HG03520 (cell line): ENCODE results near the gene SYNE1.
"Not testable (repeated sequence)": the region's sequence is repeated elsewhere in the genome, so short reads cannot be mapped to it uniquely, and the experiment has no call there.

Experiments
- ATAC-seq: cut with Tn5 transposase; IDR thresholded peaks from one replicate; pipeline ENCODE4 v1.9.1; 2021; ENCODE audit warnings: mild to moderate bottlenecking, moderate library complexity; ENCODE audit not compliant: unreplicated experiment

Gene SYNE1

GRCh38 chr6:152499931-152500330, 137.2 kb downstream of the SYNE1 start:
- ATAC-seq, result no peak

- ATAC-seq, result no peak
Observed at GRCh38 chr6:152496731-152497130, 140.4 kb downstream of the SYNE1 start.

GRCh38 chr6:152495456-152495855, 141.7 kb downstream of the SYNE1 start:
- not testable (repeated sequence) for ATAC-seq

GRCh38 chr6:152492281-152492680, 144.9 kb downstream of the SYNE1 start:
- not testable (repeated sequence) for ATAC-seq

GRCh38 chr6:152491501-152491900, 145.7 kb downstream of the SYNE1 start:
- ATAC-seq, result not testable (repeated sequence)

GRCh38 chr6:152490971-152491378, 146.2 kb downstream of the SYNE1 start:
- ATAC-seq, result not testable (repeated sequence)

GRCh38 chr6:152484806-152485205, 152.4 kb downstream of the SYNE1 start:
- no peak for ATAC-seq

GRCh38 chr6:152482289-152482688, 154.9 kb downstream of the SYNE1 start:
- ATAC-seq, result no peak

- no peak for ATAC-seq
Observed at GRCh38 chr6:152478377-152479010, 158.7 kb downstream of the SYNE1 start.

- no peak for ATAC-seq
Observed at GRCh38 chr6:152474354-152474753, 162.8 kb downstream of the SYNE1 start.

GRCh38 chr6:152472325-152472724, 164.8 kb downstream of the SYNE1 start:
- no peak for ATAC-seq

GRCh38 chr6:152471456-152472265, 165.5 kb downstream of the SYNE1 start:
- no peak for ATAC-seq

- ATAC-seq, result no peak
Observed at GRCh38 chr6:152463164-152463563, 174.0 kb downstream of the SYNE1 start.

GRCh38 chr6:152462716-152463115, 174.4 kb downstream of the SYNE1 start:
- ATAC-seq, result no peak

GRCh38 chr6:152461556-152461955, 175.6 kb downstream of the SYNE1 start:
- ATAC-seq, result no peak

- ATAC-seq, result no peak
Observed at GRCh38 chr6:152458648-152459644, 178.2 kb downstream of the SYNE1 start.

GRCh38 chr6:152457949-152458624, 179.1 kb downstream of the SYNE1 start:
- no peak for ATAC-seq

- ATAC-seq, result no peak
Observed at GRCh38 chr6:152454003-152454402, 183.2 kb downstream of the SYNE1 start.

GRCh38 chr6:152453421-152453820, 183.7 kb downstream of the SYNE1 start:
- ATAC-seq, result no peak

GRCh38 chr6:152452639-152453038, 184.5 kb downstream of the SYNE1 start:
- no peak for ATAC-seq

- no peak for ATAC-seq
Observed at GRCh38 chr6:152450519-152450918, 186.6 kb downstream of the SYNE1 start.
